Keratinocyte (primary cell): ENCODE results near the gene AKAP4. TPM values are rescaled to one million over a fixed set of nuclear protein-coding genes. Genes with fewer than 3 reads are reported as not detected.

Source experiments
- DNase-seq: peaks from one replicate; pipeline ENCODE4 v3.0.0-alpha.2; 2011; ENCODE audit warnings: low read depth, missing footprints, low spot score
- FAIRE-seq: peaks from 2 replicates; lab custom pipeline; 2011; peaks lifted over from hg19 to GRCh38; lab: Jason Lieb, UNC
- H2AFZ ChIP-seq: 2 replicates; pipeline ENCODE4 v1.6.0; 2012; ENCODE audit warnings: low read length, control low read depth, inconsistent platforms; ENCODE audit not compliant: control insufficient read depth
- H3K27ac ChIP-seq: 2 replicates; pipeline ENCODE4 v1.5.1; 2011; ENCODE audit warnings: low read length; ENCODE audit not compliant: control insufficient read depth, insufficient read depth
- H3K27me3 ChIP-seq: 3 replicates; pipeline ENCODE4 v1.6.0; 2011; ENCODE audit warnings: low read length; ENCODE audit not compliant: control insufficient read depth, insufficient read depth; ENCODE audit errors: extremely low read depth
- H3K36me3 ChIP-seq, 2 experiments: 2 replicates in 1 of 2; 3 replicates in 1 of 2; pipeline ENCODE4 v1.5.1; 2011; ENCODE audit warnings: low read length in 2 of 2, mild to moderate bottlenecking in 1 of 2; ENCODE audit not compliant: control insufficient read depth in 2 of 2, insufficient read depth in 2 of 2; ENCODE audit errors: extremely low read depth in 1 of 2
- H3K4me1 ChIP-seq: 3 replicates; pipeline ENCODE4 v1.5.1; 2011; ENCODE audit warnings: low read length; ENCODE audit not compliant: control insufficient read depth, insufficient read depth; ENCODE audit errors: extremely low read depth
- H3K4me2 ChIP-seq: 3 replicates; pipeline ENCODE4 v1.6.0; 2011; ENCODE audit warnings: low read depth, low read length; ENCODE audit not compliant: control insufficient read depth, insufficient read depth; ENCODE audit errors: extremely low read depth
- H3K4me3 ChIP-seq, 3 experiments: fragments of 200-600 bp in 1 of 3; sonication (generic) in 1 of 3; 2 replicates in 2 of 3; 3 replicates in 1 of 3; pipeline ENCODE4 v1.5.1; 2011 to 2016; ENCODE audit warnings: low read length in 3 of 3, mild to moderate bottlenecking in 3 of 3, control low read depth in 2 of 3, inconsistent platforms in 1 of 3, low read depth in 1 of 3, mixed read lengths in 1 of 3, mixed run types in 1 of 3, moderate library complexity in 1 of 3; ENCODE audit not compliant: control insufficient read depth in 2 of 3, insufficient read depth in 2 of 3; ENCODE audit errors: extremely low read depth in 1 of 3
- H3K79me2 ChIP-seq: 2 replicates; pipeline ENCODE4 v1.6.0; 2012; ENCODE audit warnings: low read length; ENCODE audit not compliant: control insufficient read depth, insufficient read depth
- H3K9ac ChIP-seq: 3 replicates; pipeline ENCODE4 v1.6.0; 2011; ENCODE audit warnings: low read length; ENCODE audit not compliant: control insufficient read depth, insufficient read depth; ENCODE audit errors: extremely low read depth
- H3K9me1 ChIP-seq: 3 replicates; pipeline ENCODE4 v1.6.0; 2011; ENCODE audit warnings: low read length; ENCODE audit not compliant: control insufficient read depth, insufficient read depth; ENCODE audit errors: extremely low read depth
- H3K9me3 ChIP-seq: 2 replicates; pipeline ENCODE4 v1.5.1; 2012; ENCODE audit warnings: low read depth, low read length; ENCODE audit not compliant: control insufficient read depth
- H4K20me1 ChIP-seq: 3 replicates; pipeline ENCODE4 v1.6.0; 2011; ENCODE audit warnings: low read length; ENCODE audit not compliant: control insufficient read depth, insufficient read depth; ENCODE audit errors: extremely low read depth
- CTCF ChIP-seq, 3 experiments: IDR thresholded peaks in 1 of 3; conservative IDR thresholded peaks in 1 of 3; optimal IDR thresholded peaks in 1 of 3; 2 replicates in 2 of 3; 3 replicates in 1 of 3; pipeline versions ENCODE3 to v1.5.1; 2011; ENCODE audit warnings: low read length in 3 of 3, mild to moderate bottlenecking in 3 of 3, moderate library complexity in 2 of 3, control low read depth in 1 of 3, inconsistent platforms in 1 of 3; ENCODE audit not compliant: insufficient read depth in 2 of 3; ENCODE audit errors: extremely low read depth in 1 of 3
- EZH2 ChIP-seq: IDR thresholded peaks from one replicate; pipeline ENCODE4 v1.6.1; 2012; ENCODE audit warnings: inconsistent platforms, mild to moderate bottlenecking, low read length, moderate library complexity
- dilution Hi-C: fragments of 300-500 bp; cut with MboI; formaldehyde crosslinking; loops from one replicate; pipeline ENCODE4 v1.7.0; 2020; ENCODE audit warnings: low sequenced_read_pairs; ENCODE audit not compliant: extremely low pct_ligation_motif_present
- polyA plus RNA-seq, 5 experiments: library from polyadenylated mRNA; depleted of rRNA in 3 of 5; stranded (reverse) in 3 of 5; stranded (forward) in 1 of 5; unstranded in 1 of 5; fragments of >200 nt; gene quantifications; 1 replicate in 1 of 5; 2 replicates in 3 of 5; 3 replicates in 1 of 5; pipeline versions ENCODE4 v1.2.1 to v1.2.3, GENCODE V29; 2011 to 2012; ENCODE audit warnings: missing spikeins in 2 of 5, low read depth in 1 of 5, low replicate concordance in 1 of 5
- small RNA-seq, 3 experiments: library from RNA; depleted of rRNA; stranded (forward); fragments of <200 nt; gene quantifications; one replicate each; pipeline ENCODE3, GENCODE V24; 2012; ENCODE audit warnings: low read depth in 3 of 3, low replicate concordance in 1 of 3; ENCODE audit not compliant: insufficient read length in 3 of 3

AKAP4 gene
- polyA plus RNA-seq, 1 donor (not counting 4 experiments of a cell fraction or from before 2014, with no cell fraction given) = not detected

DNA sequence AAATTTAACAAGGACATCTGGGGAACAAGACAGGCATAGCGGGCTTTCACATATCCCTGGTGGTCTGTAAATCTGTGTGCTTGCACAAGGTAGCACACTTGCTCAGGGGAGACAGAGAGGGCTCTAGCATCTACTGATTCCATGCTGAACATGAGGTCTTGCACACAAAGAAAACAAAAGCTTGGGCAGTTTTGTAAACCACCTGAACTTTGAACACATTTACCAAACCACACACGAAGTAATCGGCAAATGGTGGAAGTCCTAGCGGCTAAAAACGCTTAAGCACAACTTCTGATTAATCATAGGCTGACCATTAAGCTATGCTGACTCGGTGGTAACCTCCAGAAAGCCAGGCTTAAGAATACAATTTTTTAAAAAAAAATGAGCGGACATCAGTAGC is 52.8 kb downstream of the AKAP4 start:
- Histone ChIP-seq H3K9me1 (no peaks in the 10 kb centered on the region), H3K9me3 (no peaks in the 10 kb centered on the region), H4K20me1 (no peaks in the 10 kb centered on the region), H3K79me2 (no peaks in the 10 kb centered on the region), H3K27ac (no peak overlapping the region), H3K9ac (no peak overlapping the region), H2AFZ (no peak overlapping the region), H3K4me1 (no peaks in the 10 kb centered on the region), H3K27me3 (no peaks in the 10 kb centered on the region), H3K4me2 (no peak overlapping the region), H3K4me3 (no peak overlapping the region), H3K36me3 (no peaks in the 10 kb centered on the region)
- DNase-seq (no peak), FAIRE-seq (no peak)
- dilution Hi-C loops = no loop called here
- no peak for TF ChIP-seq CTCF (optimal IDR thresholded peaks at IDR 0.05 in 1 of 3, IDR thresholded peaks at IDR 0.05 in 1 of 3, conservative IDR thresholded peaks at IDR 0.05 in 1 of 3; ENCODE audit: extremely low read depth in 1 of 3, insufficient read depth in 2 of 3, low read length in 3 of 3)
- no peak for TF ChIP-seq EZH2

Small RNA genes within 50 kb of the gene (small RNA-seq; reads per million reads assigned to genes)
- gene PYY3 (0 reads per million in 3 experiments), gene RF00019 (0 reads per million in 3 experiments)

Other genes with a start within 250 kb of the AKAP4 start
- 0.72 to 0.98 TPM (median 0.74 TPM) in 3 replicates for gene CCNB3, start 3.8 kb upstream of the AKAP4 start, polyA plus RNA-seq